Neural progenitor cell (in vitro differentiated cells): Measurements from ENCODE around the gene EMP1. TPM values are rescaled to one million over a fixed set of nuclear protein-coding genes. Genes with fewer than 3 reads are reported as not detected.
A peak's percentile ranks its signal among the peaks of the same experiment; 100 is the strongest.

Experiments
- DNase-seq: peaks from one replicate; pipeline ENCODE4 v3.0.0-alpha.2; 2016; ENCODE audit warnings: low spot score
- H2AFZ ChIP-seq: fragments of 200-600 bp; sonication (generic); replicated peaks from 2 replicates; pipeline ENCODE4 v1.6.1; 2016; ENCODE audit warnings: antibody characterized with exemption
- H3F3A ChIP-seq: fragments of 200-600 bp; sonication (generic); 2 replicates; pipeline ENCODE4 v1.6.1; 2016; ENCODE audit warnings: antibody characterized with exemption, low read depth
- H3K27ac ChIP-seq: fragments of 200-600 bp; sonication (generic); 2 replicates; pipeline ENCODE4 v1.5.1; 2016; ENCODE audit warnings: mild to moderate bottlenecking
- H3K27me3 ChIP-seq: fragments of 200-600 bp; sonication (generic); 2 replicates; pipeline ENCODE4 v1.6.1; 2016; ENCODE audit warnings: mild to moderate bottlenecking, moderate library complexity
- H3K36me3 ChIP-seq: fragments of 200-600 bp; sonication (generic); 2 replicates; pipeline ENCODE4 v1.5.1; 2016
- H3K4me1 ChIP-seq: fragments of 200-600 bp; sonication (generic); 2 replicates; pipeline ENCODE4 v1.6.1; 2016; ENCODE audit warnings: mixed run types
- H3K4me2 ChIP-seq: fragments of 200-600 bp; sonication (generic); 2 replicates; pipeline ENCODE4 v1.6.1; 2016
- H3K4me3 ChIP-seq: fragments of 200-600 bp; sonication (generic); 2 replicates; pipeline ENCODE4 v1.5.1; 2016
- H3K79me2 ChIP-seq: fragments of 200-600 bp; sonication (generic); 2 replicates; pipeline ENCODE4 v1.6.1; 2016; ENCODE audit warnings: low read depth
- H3K9ac ChIP-seq: fragments of 200-600 bp; sonication (generic); 2 replicates; pipeline ENCODE4 v1.6.1; 2016
- H3K9me3 ChIP-seq: fragments of 200-600 bp; sonication (generic); 2 replicates; pipeline ENCODE4 v1.5.1; 2016; ENCODE audit warnings: low read depth
- H4K20me1 ChIP-seq: fragments of 200-600 bp; sonication (generic); 2 replicates; pipeline ENCODE4 v1.6.1; 2016; ENCODE audit warnings: low read depth
- H3K27ac Mint-ChIP-seq: 3 replicates; pipeline ENCODE4 v1.8.0; 2021; ENCODE audit warnings: mixed read lengths
- H3K27me3 Mint-ChIP-seq: 2 replicates; pipeline ENCODE4 v1.8.0; 2022; ENCODE audit warnings: low read depth, mild to moderate bottlenecking, inconsistent platforms, moderate library complexity, mixed read lengths; ENCODE audit not compliant: insufficient read depth
- H3K36me3 Mint-ChIP-seq: 3 replicates; pipeline ENCODE4 v1.8.0; 2021; ENCODE audit warnings: mixed read lengths
- H3K4me1 Mint-ChIP-seq: 3 replicates; pipeline ENCODE4 v1.8.0; 2021; ENCODE audit warnings: mixed read lengths
- H3K4me3 Mint-ChIP-seq: 3 replicates; pipeline ENCODE4 v1.8.0; 2021; ENCODE audit warnings: mild to moderate bottlenecking, moderate library complexity, mixed read lengths
- H3K9me3 Mint-ChIP-seq: 3 replicates; pipeline ENCODE4 v1.8.0; 2020; ENCODE audit warnings: mixed read lengths
- EZH2 ChIP-seq: fragments of 200-600 bp; sonication (generic); IDR thresholded peaks from 2 replicates; pipeline ENCODE4 v1.6.1; 2017; ENCODE audit warnings: antibody characterized with exemption, mild to moderate bottlenecking, moderate library complexity
- EZH2phosphoT487 ChIP-seq: fragments of 200-600 bp; sonication (generic); IDR thresholded peaks from 2 replicates; pipeline ENCODE4 v1.6.1; 2017; ENCODE audit warnings: antibody characterized with exemption
- total RNA-seq: library from RNA; depleted of rRNA; stranded (reverse); fragments of >200 nt; gene quantifications from 2 replicates; pipeline ENCODE4 v1.2.3, GENCODE V29; 2015; ENCODE audit warnings: low replicate concordance
- TF ChIP-seq, protein P1 (sequence below): fragments of 200-600 bp; sonication (generic); IDR thresholded peaks from 2 replicates; pipeline ENCODE4 v1.5.1; 2017; ENCODE audit warnings: antibody characterized with exemption, mild to moderate bottlenecking

Gene EMP1
- total RNA-seq, 1 donor from 2014 or later, result not detected

DNA sequence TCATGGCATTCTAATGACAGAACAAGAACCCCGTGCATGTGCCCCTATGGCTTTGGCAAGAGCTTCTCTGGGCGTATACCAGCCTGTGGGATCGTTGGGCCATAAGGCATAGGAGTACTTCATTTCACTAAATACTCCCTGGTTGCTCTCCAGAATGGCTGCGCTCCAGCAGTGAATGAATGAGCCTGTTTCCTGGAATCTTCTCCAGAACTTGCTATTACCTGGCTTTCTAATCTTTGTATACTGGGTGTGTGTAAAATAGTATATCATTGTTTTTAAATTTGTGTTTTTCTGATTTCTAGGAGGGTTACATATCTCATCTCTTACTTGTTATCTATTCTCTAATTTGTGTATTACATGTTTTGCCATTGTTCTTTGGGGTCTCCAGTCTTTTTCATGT is 28.6 kb upstream of the EMP1 start:
- H3K4me3 Mint-ChIP-seq, result no peak overlapping the region
- H3K9ac ChIP-seq, result no peak overlapping the region
- no peaks in the 10 kb centered on the region for H3K9me3 ChIP-seq
- no peak overlapping the region for H3K27ac Mint-ChIP-seq
- H3K27ac ChIP-seq, result no peak overlapping the region
- H3K27me3 Mint-ChIP-seq, result no peaks in the 10 kb centered on the region
- no peaks in the 10 kb centered on the region for H3F3A ChIP-seq
- no peaks in the 10 kb centered on the region for H3K36me3 Mint-ChIP-seq
- TF ChIP-seq EZH2phosphoT487, result no peak
- TF ChIP-seq, protein P1, sequence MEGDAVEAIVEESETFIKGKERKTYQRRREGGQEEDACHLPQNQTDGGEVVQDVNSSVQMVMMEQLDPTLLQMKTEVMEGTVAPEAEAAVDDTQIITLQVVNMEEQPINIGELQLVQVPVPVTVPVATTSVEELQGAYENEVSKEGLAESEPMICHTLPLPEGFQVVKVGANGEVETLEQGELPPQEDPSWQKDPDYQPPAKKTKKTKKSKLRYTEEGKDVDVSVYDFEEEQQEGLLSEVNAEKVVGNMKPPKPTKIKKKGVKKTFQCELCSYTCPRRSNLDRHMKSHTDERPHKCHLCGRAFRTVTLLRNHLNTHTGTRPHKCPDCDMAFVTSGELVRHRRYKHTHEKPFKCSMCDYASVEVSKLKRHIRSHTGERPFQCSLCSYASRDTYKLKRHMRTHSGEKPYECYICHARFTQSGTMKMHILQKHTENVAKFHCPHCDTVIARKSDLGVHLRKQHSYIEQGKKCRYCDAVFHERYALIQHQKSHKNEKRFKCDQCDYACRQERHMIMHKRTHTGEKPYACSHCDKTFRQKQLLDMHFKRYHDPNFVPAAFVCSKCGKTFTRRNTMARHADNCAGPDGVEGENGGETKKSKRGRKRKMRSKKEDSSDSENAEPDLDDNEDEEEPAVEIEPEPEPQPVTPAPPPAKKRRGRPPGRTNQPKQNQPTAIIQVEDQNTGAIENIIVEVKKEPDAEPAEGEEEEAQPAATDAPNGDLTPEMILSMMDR, result no peak
- no peak for TF ChIP-seq EZH2
- H3K36me3 ChIP-seq, result no peaks in the 10 kb centered on the region
- no peak for DNase-seq
- H2AFZ ChIP-seq, result no peak overlapping the region
- no peaks in the 10 kb centered on the region for H3K9me3 Mint-ChIP-seq
- H3K4me1 Mint-ChIP-seq, result peaks cover 22% of the 10 kb centered on the region
- H3K27me3 ChIP-seq, result no peaks in the 10 kb centered on the region
- H4K20me1 ChIP-seq, result no peaks in the 10 kb centered on the region
- H3K4me1 ChIP-seq, result peaks cover 17% of the 10 kb centered on the region
- no peaks in the 10 kb centered on the region for H3K79me2 ChIP-seq
- no peak overlapping the region for H3K4me2 ChIP-seq
- H3K4me3 ChIP-seq, result no peak overlapping the region

DNA sequence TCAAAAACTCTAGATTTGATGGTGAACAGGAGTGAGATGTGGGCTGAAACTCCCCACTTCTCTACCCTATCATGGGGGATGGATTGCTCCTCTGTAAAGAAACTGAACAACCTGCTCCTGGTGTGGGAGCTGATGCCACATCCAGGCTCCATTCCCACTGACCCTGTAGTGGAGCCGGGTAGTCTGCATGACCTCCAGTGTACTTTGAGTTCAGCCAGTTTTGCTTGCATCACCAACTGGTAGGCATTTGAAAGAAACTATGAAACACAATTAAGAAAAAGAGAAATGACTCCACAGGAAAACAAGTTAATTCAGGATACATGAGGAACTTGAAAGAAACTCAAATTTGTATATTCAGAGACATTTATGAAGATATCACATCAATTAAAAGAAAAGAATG is 27.3 kb upstream of the EMP1 start:
- no peaks in the 10 kb centered on the region for H3K36me3 Mint-ChIP-seq
- no peak for DNase-seq
- H3K27me3 ChIP-seq, result no peaks in the 10 kb centered on the region
- H3K4me3 ChIP-seq, result no peak overlapping the region
- no peaks in the 10 kb centered on the region for H4K20me1 ChIP-seq
- no peak overlapping the region for H3K9ac ChIP-seq
- no peaks in the 10 kb centered on the region for H3K9me3 Mint-ChIP-seq
- H3K27ac ChIP-seq, result no peak overlapping the region
- H3K4me1 ChIP-seq, result peaks cover 31% of the 10 kb centered on the region
- H3K4me1 Mint-ChIP-seq, result peaks cover 35% of the 10 kb centered on the region
- H3K79me2 ChIP-seq, result no peaks in the 10 kb centered on the region
- TF ChIP-seq, protein P1, result no peak
- TF ChIP-seq EZH2 (no peak), EZH2phosphoT487 (no peak)
- no peaks in the 10 kb centered on the region for H3K36me3 ChIP-seq
- no peak overlapping the region for H3K4me2 ChIP-seq
- H3K9me3 ChIP-seq, result no peaks in the 10 kb centered on the region
- H2AFZ ChIP-seq, result no peak overlapping the region
- H3F3A ChIP-seq, result peaks cover 4% of the 10 kb centered on the region
- H3K27me3 Mint-ChIP-seq, result peaks cover under 1% of the 10 kb centered on the region
- H3K4me3 Mint-ChIP-seq, result no peak overlapping the region
- H3K27ac Mint-ChIP-seq, result no peak overlapping the region

DNA sequence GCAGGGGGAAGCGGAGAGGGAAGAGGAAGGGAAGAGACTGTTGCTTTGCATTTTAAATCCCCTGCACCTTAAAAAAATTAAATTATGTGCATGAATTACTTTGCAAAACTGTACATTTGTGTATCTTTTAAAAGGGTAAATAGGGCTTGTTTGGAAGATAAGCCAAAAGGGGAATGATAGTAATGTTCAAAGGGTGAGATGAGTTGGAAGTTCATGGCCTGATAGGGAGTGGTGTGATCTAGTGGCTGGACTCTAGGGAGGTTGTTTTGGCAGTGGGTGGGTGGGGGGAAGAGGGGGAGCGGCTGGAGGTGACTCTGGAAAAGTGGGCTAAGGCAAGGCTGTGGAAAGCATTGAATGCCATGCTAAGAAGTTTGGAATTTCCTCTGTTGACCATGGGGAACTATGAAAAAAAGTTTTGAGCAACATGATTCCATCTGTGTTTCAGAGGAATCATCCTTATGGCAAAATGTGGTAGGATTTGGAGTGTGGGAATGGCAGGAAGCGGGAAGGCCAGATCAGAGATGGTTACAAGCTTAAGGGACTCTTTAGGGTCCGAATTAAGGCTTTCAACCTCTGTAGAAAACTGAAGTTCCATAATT is 25.5 kb upstream of the EMP1 start:
- peaks cover 41% of the 10 kb centered on the region for H3K4me1 Mint-ChIP-seq
- H3K9ac ChIP-seq, result no peak overlapping the region
- no peak overlapping the region for H3K4me2 ChIP-seq
- no peak overlapping the region for H3K4me3 ChIP-seq
- no peak overlapping the region for H2AFZ ChIP-seq
- no peak for DNase-seq
- H3K27ac Mint-ChIP-seq, result peak overlapping the region; percentile 65
- H3K36me3 Mint-ChIP-seq, result no peaks in the 10 kb centered on the region
- no peaks in the 10 kb centered on the region for H3K79me2 ChIP-seq
- no peak overlapping the region for H3K27ac ChIP-seq
- no peak overlapping the region for H3K4me3 Mint-ChIP-seq
- no peaks in the 10 kb centered on the region for H4K20me1 ChIP-seq
- H3K9me3 ChIP-seq, result no peaks in the 10 kb centered on the region
- no peaks in the 10 kb centered on the region for H3K27me3 ChIP-seq
- no peaks in the 10 kb centered on the region for H3K36me3 ChIP-seq
- peaks cover 4% of the 10 kb centered on the region for H3F3A ChIP-seq
- TF ChIP-seq, protein P1, result no peak
- no peak for TF ChIP-seq EZH2phosphoT487
- no peak for TF ChIP-seq EZH2
- H3K9me3 Mint-ChIP-seq, result no peaks in the 10 kb centered on the region
- peaks cover 2% of the 10 kb centered on the region for H3K27me3 Mint-ChIP-seq
- peaks cover 31% of the 10 kb centered on the region for H3K4me1 ChIP-seq
